HEK293 (cell line): ENCODE results near the gene DMKN.

ENCODE experiments used
- CTCF ChIP-seq: fragments of 450-650 bp; formaldehyde crosslinking; IDR thresholded peaks from 2 replicates; pipeline ENCODE4 v1.5.1; 2016; ENCODE audit warnings: missing biosample characterization, missing genetic modification characterization
- WT1 ChIP-seq: fragments of 450-650 bp; formaldehyde crosslinking; IDR thresholded peaks from 2 replicates; pipeline ENCODE4 v1.5.1; 2016; ENCODE audit warnings: missing biosample characterization, missing genetic modification characterization
- YY1 ChIP-seq: fragments of 450-650 bp; formaldehyde crosslinking; IDR thresholded peaks from 2 replicates; pipeline ENCODE4 v1.5.1; 2018; ENCODE audit warnings: missing biosample characterization, missing genetic modification characterization
- ZNF202 ChIP-seq: fragments of 450-650 bp; formaldehyde crosslinking; IDR thresholded peaks from 2 replicates; pipeline ENCODE4 v1.5.1; 2016; ENCODE audit warnings: missing biosample characterization, missing genetic modification characterization, borderline replicate concordance
- ZNF23 ChIP-seq: fragments of 450-650 bp; formaldehyde crosslinking; IDR thresholded peaks from 2 replicates; pipeline ENCODE4 v1.5.1; 2016; ENCODE audit warnings: missing biosample characterization, missing genetic modification characterization, borderline replicate concordance
- ZNF449 ChIP-seq: fragments of 450-650 bp; formaldehyde crosslinking; IDR thresholded peaks from 2 replicates; pipeline ENCODE4 v1.5.1; 2017; ENCODE audit warnings: missing biosample characterization, mild to moderate bottlenecking, missing genetic modification characterization, moderate library complexity

GRCh38 chr19:35497406-35497805 is 16.0 kb downstream of the DMKN start:
- TF ChIP-seq CTCF (tag by site-specific recombination) (no peak), ZNF23 (tag by site-specific recombination) (no peak), YY1 (no peak), ZNF449 (tag by site-specific recombination) (no peak), ZNF202 (tag by site-specific recombination) (no peak), WT1 (no peak)
